ENCODE measurements around the gene TMC4.

TMC4 gene

DNA sequence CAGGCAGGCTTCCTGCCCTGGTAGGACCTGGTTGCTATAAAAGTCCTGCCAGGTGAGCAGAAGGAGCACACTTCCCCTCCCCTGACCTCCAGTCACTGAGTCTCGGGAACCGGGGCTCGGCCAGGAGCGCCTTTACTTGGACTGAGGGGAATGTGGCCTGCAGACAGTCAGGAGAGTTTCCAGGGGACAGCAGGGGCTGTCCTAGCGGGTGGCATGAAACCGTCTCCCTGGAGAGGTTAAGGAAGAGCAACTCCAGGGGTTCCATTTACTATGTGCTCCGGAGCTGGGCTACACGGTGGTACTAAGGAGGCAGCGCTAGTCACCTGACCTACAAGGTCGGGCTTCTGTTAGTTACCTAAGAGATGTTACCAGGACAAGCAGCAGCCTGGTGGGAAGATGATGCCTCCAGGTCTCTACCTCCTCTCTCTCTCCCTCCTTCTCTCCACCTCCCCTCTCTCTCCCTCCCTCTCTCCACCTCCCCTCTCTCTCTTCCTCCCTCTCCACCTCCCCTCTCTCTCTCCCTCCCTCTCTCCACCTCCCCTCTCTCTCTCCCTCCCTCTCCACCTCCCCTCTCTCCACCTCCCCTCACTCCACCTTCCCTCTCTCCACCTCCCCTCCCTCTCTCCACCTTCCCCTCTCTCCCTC, 39.5 kb downstream of the TMC4 start:
- no peak for DNase-seq (ENCODE audit: low spot score)

DNA sequence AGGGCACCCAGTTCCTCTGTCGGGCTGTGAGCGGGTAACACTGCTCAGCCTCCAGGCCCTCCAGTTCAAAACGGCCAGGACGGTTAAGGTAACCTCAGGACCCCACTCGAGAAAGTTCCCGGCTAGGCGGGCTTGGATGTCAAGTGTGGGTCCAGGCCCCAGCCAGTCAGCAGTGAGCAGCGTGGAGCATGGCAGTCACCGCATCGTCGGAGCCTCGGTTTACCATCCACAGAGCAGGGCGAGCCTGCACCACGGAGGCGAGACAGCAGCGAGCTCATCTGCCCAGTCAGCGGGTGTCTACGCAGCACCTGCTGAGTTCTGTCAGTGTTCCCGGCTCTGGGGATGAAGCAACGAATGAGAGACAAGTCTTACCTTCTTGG, 43.4 kb downstream of the TMC4 start:
- no peak for DNase-seq (ENCODE audit: low spot score)

DNA sequence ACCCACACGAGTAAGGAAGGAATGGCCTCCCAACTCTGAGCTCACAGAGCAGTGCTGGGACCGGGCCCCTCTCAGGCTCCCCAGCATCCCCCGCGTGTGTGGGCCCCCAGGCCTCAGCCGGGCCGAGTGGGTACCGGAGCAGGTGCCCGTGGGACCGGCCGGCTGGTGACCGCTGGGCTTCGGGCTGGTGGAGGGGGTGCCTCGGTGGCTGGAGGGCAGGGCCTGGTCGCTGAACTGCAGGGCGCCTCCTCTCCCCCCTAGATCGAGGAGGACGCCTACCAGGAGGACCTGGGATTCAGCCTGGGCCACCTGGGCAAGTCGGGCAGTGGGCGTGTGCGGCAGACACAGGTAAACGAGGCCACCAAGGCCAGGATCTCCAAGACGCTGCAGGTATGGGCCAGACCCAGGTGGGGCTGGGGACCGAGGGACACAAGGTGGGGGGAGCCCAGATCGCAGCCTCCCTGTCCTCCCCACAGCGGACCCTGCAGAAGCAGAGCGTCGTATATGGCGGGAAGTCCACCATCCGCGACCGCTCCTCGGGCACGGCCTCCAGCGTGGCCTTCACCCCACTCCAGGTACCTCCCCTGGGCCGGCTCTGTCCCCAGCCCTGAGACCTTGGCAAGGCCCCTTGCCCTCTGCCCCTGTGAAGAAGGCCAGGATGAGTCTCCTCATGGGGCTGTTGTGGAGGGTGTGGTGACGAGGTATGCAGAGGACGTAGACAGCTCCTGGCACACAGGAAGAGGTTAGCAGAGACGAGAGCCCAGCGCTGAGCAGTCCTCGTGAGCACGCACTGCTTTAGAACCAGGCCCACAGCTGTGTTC, 44.0 kb downstream of the TMC4 start:
- no peak for DNase-seq (ENCODE audit: low spot score)

DNA sequence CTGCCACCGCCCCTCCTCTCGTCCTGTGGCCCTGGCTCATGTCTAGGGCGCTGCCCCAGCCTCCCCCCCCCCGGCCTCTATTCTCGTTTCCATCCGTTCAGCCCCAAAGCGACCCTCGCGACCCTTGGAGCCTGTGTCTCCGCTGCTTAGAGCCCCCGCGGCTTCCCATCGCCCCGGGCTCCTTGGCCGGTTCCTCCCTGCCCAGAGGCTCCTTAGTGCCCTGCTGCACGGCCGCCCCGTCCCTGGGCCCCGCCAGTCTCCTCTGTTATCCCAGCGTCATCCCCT, 44.6 kb downstream of the TMC4 start:
- no peak for DNase-seq (ENCODE audit: low spot score)

DNA sequence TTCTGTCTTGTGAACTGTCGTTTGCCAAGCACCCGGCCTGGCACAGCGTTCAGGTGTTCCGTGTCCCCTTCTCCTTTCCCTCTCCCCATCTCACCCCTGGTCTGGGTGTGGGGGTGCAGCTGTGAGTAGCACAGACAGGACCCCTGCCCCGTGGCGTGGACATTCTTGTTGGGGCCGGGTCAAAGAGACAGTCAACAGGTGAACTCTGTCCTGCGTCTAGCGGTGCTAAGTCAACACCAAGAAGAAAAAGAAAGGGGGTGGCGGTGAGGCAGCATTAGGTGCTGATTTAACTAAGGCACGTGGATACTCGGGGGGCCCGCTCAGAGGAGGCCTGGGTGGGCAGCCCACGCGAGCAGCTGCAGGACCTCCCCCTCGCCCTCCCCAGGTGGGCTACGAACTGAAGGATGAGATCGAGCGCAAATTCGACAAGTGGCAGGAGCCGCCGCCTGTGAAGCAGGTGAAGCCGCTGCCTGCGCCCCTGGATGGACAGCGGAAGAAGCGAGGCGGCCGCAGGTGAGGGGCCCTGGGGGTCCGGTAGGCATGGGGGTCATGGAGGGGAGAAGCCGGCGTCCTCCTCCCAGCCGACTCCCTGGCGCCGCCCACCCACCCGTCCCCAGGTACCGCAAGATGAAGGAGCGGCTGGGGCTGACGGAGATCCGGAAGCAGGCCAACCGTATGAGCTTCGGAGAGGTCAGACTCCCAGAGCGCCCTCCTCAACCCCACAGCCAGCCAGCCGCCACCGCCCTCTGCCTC, 45.1 kb downstream of the TMC4 start:
- DNase-seq (ENCODE audit: low spot score) = no peak

DNA sequence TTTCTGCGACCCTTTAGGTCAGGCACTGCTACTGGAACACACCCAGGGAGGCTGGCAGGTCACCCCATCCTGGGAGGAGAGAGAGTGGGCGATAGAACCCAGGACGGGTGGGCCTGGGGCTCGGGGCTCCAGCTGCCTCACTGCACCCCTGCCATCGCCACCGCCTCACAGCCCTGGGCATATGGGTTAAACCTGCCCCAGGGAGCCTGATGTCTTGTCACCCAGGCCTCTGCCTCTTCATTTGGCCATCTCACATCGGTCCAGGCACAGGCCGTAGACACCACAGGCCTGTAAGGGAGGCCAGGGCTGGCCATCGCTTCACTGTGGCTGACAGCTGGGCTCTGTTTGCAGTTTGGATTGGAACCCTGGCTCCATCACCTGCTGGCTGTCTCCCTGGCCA, 47.2 kb downstream of the TMC4 start:
- no peak for DNase-seq (ENCODE audit: low spot score)

DNA sequence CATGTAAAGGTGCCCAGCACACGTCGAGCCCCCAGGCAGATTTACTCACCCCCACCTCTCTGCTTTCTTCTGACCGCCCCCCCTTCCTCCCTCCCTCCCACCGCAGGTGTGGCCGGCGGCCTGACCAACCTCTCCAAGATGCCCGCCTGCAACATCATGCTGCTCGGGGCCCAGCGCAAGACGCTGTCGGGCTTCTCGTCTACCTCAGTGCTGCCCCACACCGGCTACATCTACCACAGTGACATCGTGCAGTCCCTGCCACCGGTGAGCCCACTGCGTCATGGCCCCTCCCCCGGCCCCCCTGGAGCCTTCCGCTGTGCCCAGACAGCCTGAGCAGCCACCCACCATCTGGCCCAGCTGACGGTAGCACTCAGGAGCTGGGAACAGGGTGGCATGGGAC, 48.6 kb downstream of the TMC4 start:
- no peak for DNase-seq (ENCODE audit: low spot score)

DNA sequence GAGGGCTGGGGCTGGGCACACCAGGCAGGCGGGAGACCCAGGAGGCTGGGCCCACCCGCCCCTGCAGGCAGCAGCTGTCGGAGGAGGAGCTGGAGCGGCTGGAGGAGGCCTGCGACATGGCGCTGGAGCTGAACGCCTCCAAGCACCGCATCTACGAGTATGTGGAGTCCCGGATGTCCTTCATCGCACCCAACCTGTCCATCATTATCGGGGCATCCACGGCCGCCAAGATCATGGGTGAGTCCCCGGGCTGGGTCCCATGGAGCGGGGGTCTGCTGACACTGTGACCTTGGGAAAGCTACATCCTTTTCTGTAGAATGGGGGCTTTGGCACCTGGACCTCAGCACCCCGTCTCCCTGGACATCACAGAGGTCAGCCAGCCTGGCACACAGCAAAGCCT, 49.3 kb downstream of the TMC4 start:
- no peak for DNase-seq (ENCODE audit: low spot score)

DNA sequence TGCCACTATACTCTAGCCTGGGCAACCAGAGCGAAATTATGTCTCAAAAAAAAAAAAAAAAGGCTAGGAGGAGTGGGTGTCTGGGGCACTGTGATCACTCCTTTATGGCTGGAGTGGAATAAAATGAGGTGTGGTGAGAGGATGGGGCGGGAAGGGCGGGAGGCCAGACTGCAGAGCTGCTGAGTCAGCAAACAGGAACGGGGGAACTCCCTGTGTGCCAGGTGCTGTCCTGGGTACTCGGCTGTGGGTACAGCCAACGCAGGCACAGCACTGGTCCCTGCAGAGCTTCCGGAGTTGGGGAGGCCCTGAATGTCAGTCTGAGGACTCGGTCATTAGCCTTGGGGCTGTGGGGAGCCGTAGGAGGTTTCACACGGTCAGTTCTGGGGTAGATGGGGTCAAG, 51.7 kb downstream of the TMC4 start:
- DNase-seq (ENCODE audit: low spot score) = no peak

DNA sequence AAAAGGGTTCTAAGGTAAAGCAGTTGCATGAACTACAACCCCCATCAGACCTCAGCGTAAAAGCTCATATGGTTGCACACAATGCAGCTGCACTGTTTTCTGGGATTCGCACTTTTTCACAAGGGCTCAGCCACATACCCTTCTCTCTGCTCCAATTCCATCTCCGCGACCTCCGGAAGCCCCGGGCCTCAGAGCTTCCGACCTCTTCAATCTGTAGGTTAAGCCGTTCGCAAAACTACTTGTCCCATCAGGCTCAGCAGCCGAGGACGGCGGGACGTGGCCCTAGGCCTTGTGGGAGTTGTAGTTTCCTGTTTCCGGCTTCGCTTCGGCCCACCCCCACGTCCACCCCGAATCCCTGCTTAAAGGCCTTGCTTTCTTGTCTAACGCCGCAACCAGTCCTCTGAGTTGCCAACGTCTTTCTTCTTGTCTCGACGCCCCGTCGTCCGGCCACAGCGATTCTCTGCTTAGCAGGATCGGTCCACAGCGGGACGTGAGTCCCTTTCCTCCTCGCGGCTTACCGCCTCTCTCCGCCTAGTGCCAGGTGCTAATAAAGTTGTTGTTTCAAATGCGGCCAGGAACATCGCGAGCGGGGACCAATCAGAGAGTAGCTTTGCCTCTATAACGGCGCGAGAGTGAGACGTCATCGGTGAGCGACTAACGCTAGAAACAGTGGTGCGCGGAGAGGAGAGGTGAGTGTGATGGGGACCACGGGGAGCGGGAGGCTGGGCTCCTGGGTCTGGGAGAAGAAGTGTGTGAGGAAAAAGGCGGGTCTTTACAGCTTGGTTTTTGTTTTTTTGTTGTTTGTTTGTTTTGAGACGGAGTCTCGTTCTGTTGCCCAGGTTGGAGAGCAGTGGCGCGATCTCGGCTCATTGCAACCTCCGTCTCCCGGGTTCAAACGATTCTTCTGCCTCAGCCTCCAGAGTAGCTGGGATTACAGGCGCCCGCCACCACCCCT, 57.6 kb downstream of the TMC4 start, which contains the start of the genes PRPF31 and TFPT:
TSS of gene PRPF31 (plus strand) at position 646 of the 955 bp plus-strand sequence. CDS start 2,525 bp downstream, outside the sequence.
TSS of gene TFPT (minus strand) at position 549 of the 955 bp plus-strand sequence. CDS start at position 161, 388 bp downstream.
- DNase-seq (ENCODE audit: low spot score) = peak; percentile 99

DNA sequence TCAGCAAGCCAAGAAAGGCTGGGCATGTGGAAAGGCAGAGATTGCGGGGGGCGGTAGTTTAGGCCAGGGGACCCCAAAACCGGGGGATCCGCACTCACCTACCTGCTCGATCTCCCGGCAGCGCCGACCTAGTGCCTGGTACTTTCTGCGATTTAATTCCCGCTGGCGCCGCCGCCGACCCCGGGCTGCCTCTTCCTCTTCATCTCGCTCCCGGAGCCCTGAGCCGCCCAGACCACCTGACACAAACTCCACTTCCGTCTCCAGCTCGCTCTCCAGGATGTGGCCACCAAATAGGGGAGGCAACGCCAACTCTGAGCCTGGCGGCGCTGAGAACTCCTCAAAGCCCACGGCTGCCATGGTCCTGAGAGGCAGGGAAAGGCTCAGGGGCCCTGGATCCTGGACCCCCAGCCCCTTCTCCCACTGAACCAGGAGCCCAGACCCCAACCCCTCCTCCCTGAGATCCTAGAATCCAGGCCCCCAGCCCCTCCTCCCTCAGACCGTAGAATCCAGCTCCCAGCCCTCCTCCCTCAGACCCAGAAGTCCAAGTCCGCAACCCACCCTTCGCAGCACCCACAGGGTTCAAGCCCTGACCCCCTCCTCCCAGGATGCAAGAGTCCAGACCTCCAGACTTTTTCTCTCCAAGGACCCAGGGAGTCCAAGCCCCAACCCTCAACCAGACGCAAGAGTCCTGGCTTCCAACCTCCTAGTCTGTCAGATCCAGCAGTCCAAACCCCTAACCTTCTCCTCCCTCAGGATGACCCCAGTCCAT, 58.4 kb downstream of the TMC4 start:
- no peak for DNase-seq (ENCODE audit: low spot score)
